ENCODE measurements around the gene TBXA2R. TPM values are rescaled to one million over a fixed set of nuclear protein-coding genes. Genes with fewer than 3 reads are reported as not detected.

The TBXA2R gene
- total and polyA plus RNA-seq, 4 donors: 1.7 to 6.0 (median 5.4) TPM

DNA sequence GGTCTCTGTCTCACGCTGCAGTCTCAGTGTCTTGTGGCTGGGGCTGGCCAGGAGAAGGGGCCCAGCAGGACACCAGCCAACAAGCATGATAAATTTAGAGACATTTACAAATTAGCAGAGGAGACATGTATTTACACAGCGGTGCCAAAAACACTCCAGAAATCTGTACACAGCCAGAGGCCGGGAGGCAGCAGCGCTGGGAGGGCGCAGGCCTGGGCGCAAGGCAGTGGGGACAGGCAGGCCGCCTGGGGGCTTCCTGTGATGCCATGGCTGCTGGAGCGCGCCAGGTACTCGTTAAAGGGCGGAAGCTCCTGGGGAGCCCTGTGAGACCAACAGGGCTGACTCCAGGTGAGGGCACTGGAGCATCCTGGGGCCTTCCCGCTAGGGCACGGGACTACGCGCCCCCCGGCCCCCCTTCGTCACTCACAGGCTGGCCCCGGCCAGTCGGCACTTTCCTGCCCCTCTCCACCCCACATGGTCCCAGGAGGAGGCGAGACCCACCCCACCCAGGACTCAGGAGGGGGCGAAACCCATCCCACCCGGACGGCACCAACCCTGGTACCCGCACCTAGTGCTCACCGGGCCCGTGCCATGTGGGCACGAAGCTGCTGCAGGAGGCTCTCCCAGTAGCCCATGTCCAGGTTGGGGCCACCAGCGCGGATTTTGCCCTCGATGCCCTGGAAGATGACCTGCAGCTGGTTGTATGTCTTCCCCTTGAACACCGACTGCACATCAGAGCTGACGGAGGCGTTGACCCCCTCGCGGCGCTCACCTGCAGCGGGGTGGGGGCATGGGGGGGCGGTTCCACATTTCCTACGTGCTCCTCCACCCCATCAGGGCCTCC lies 7.4 kb upstream of the TBXA2R start:
- no peak overlapping the region for H3K9ac ChIP-seq (ENCODE audit: low read depth in 1 of 2, low read length in 2 of 2)
- DNase-seq (ENCODE audit: low spot score): no peak
- peaks cover 4 to 26% (median 8%) of the 10 kb centered on the region in 4 donors for H3K36me3 ChIP-seq (ENCODE audit: control insufficient read depth in 4 of 4, insufficient read depth in 3 of 4, low read depth in 1 of 4, low read length in 3 of 4)
- H3K27ac ChIP-seq (ENCODE audit: low read depth in 1 of 2, low read length in 2 of 2): peak overlapping the region; percentile 44 to 50
- no peaks in the 10 kb centered on the region for H3K27me3 ChIP-seq (ENCODE audit: control insufficient read depth in 4 of 4, insufficient read depth in 4 of 4, low read length in 3 of 4)
- no peaks in the 10 kb centered on the region for H3K9me3 ChIP-seq (ENCODE audit: control insufficient read depth in 4 of 4, low read length in 3 of 4)
- no peak overlapping the region for H3K4me3 ChIP-seq (ENCODE audit: low read depth in 1 of 3, low read length in 3 of 3)
- no peak for TF ChIP-seq JUND (IDR thresholded peaks at IDR 0.05)
- TF ChIP-seq EGR1 (IDR thresholded peaks at IDR 0.05; ENCODE audit: low read depth in 2 of 2): no peak
- TF ChIP-seq, protein P1, sequence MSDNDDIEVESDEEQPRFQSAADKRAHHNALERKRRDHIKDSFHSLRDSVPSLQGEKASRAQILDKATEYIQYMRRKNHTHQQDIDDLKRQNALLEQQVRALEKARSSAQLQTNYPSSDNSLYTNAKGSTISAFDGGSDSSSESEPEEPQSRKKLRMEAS (IDR thresholded peaks at IDR 0.05): no peak
- TF ChIP-seq, protein P2, sequence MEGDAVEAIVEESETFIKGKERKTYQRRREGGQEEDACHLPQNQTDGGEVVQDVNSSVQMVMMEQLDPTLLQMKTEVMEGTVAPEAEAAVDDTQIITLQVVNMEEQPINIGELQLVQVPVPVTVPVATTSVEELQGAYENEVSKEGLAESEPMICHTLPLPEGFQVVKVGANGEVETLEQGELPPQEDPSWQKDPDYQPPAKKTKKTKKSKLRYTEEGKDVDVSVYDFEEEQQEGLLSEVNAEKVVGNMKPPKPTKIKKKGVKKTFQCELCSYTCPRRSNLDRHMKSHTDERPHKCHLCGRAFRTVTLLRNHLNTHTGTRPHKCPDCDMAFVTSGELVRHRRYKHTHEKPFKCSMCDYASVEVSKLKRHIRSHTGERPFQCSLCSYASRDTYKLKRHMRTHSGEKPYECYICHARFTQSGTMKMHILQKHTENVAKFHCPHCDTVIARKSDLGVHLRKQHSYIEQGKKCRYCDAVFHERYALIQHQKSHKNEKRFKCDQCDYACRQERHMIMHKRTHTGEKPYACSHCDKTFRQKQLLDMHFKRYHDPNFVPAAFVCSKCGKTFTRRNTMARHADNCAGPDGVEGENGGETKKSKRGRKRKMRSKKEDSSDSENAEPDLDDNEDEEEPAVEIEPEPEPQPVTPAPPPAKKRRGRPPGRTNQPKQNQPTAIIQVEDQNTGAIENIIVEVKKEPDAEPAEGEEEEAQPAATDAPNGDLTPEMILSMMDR (IDR thresholded peaks at IDR 0.05; ENCODE audit: low read depth, low read length, missing input control): no peak
- no peak for TF ChIP-seq GABPA (IDR thresholded peaks at IDR 0.05 in 1 of 2, conservative IDR thresholded peaks at IDR 0.05 in 1 of 2)
- no peak for TF ChIP-seq RXRA (IDR thresholded peaks at IDR 0.05)
- TF ChIP-seq SP1 (IDR thresholded peaks at IDR 0.05): no peak
- TF ChIP-seq TAF1 (conservative IDR thresholded peaks at IDR 0.05): no peak
- peaks cover 0 to under 1% (median 0%) of the 10 kb centered on the region in 4 donors for H3K4me1 ChIP-seq (ENCODE audit: control insufficient read depth in 4 of 4, insufficient read depth in 4 of 4, low read length in 3 of 4)
- WGBS: 93% methylated on average over 39 of the region's 39 CpGs

DNA sequence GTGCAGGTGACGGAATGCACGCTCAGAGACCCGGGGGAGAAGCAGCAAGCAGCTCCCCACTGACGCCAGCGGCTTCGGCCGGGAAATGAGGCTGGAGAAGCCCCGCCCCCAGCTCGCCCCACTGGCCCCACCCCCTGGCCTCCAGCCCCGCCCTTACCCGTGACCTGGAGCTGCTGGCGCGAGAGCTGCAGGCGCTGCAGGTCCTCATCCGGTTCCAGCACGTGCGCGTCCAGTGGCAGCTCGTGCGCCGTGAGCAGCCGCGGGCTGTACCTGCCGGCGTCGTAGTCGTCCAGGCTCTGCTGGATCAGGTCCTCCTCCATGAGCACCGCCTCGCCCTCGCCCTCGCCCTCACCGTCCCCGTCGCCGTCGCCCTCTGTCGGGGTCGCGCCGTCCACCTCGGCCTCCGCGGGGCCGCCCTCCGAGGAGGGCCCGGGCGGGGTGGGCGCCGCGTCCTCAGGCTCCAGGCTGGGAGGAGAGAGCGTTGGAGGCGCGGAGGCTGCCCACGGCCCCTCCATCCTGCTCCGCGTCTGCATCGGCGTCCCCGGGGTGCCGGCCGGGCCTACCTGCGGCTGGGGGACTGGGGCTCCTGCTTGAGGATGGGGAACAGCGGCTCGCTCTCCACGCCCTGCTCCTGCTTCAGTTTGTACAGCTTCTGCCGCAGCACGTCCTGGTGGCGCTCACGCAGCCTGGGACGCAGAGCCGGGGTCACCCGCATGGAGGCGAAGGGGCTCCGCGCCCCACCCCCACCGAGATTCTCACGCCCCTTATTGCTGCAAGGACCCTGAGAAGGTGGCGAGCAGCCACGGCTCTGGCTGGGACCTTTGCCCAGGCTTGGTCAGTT lies 6.4 kb upstream of the TBXA2R start:
- no peak overlapping the region for H3K4me3 ChIP-seq (ENCODE audit: low read depth in 1 of 3, low read length in 3 of 3)
- no peaks in the 10 kb centered on the region for H3K27me3 ChIP-seq (ENCODE audit: control insufficient read depth in 4 of 4, insufficient read depth in 4 of 4, low read length in 3 of 4)
- peaks cover 0 to 2% (median under 1%) of the 10 kb centered on the region in 4 donors for H3K4me1 ChIP-seq (ENCODE audit: control insufficient read depth in 4 of 4, insufficient read depth in 4 of 4, low read length in 3 of 4)
- H3K27ac ChIP-seq (ENCODE audit: low read depth in 1 of 2, low read length in 2 of 2): peak overlapping the region; percentile 44 to 50
- TF ChIP-seq YY1 (IDR thresholded peaks at IDR 0.05): no peak
- TF ChIP-seq, protein P3, sequence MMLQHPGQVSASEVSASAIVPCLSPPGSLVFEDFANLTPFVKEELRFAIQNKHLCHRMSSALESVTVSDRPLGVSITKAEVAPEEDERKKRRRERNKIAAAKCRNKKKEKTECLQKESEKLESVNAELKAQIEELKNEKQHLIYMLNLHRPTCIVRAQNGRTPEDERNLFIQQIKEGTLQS (IDR thresholded peaks at IDR 0.05): no peak
- TF ChIP-seq, protein P2 (IDR thresholded peaks at IDR 0.05; ENCODE audit: low read depth, low read length, missing input control): no peak
- no peak for TF ChIP-seq TAF1 (conservative IDR thresholded peaks at IDR 0.05)
- no peak for TF ChIP-seq HNF4A (conservative IDR thresholded peaks at IDR 0.05)
- TF ChIP-seq SP1 (IDR thresholded peaks at IDR 0.05): no peak
- no peak for TF ChIP-seq HNF4G (IDR thresholded peaks at IDR 0.05)
- no peak for TF ChIP-seq FOXA1 (IDR thresholded peaks at IDR 0.05)
- WGBS: 85% methylated on average over 79 of the region's 79 CpGs
- no peak overlapping the region for H3K9ac ChIP-seq (ENCODE audit: low read depth in 1 of 2, low read length in 2 of 2)
- no peak for DNase-seq (ENCODE audit: low spot score)
- H3K36me3 ChIP-seq (ENCODE audit: control insufficient read depth in 4 of 4, insufficient read depth in 3 of 4, low read depth in 1 of 4, low read length in 3 of 4): peaks cover 4 to 26% (median 8%) of the 10 kb centered on the region in 4 donors
- no peaks in the 10 kb centered on the region for H3K9me3 ChIP-seq (ENCODE audit: control insufficient read depth in 4 of 4, low read length in 3 of 4)

Measured in liver (tissue), 9 donors.